Measurements from ENCODE around the gene MRGPRX2. TPM values are rescaled to one million over a fixed set of nuclear protein-coding genes. Genes with fewer than 3 reads are reported as not detected.

MRGPRX2 gene
- total RNA-seq, 1 experiment from 2014 or later: not detected

DNA sequence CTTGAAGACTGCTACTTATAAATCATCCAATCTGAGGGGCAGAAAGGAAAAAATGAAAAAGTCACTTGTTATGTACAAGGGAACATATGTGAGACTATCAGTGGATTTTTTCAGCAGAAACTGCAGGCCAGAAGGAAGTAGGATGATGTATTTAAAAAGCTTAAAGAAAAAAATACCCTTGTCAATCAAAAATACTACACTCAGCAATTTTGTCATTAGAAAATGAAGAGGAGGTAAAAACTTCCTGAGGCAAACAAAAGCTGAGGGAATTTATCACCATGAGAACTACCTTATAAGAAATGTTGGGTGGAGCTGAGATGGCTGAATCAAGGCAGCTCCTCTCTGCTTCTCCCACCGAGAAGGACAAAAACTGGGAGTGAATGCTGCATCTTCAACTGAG, 21.1 kb downstream of the MRGPRX2 start:
- H3K4me1 ChIP-seq (ENCODE audit: low read length): no peaks in the 10 kb centered on the region
- no peaks in the 10 kb centered on the region for H3K27me3 ChIP-seq (ENCODE audit: low read length)
- H3K79me2 ChIP-seq (ENCODE audit: low read length): no peaks in the 10 kb centered on the region
- H3K4me2 ChIP-seq (ENCODE audit: low read depth, low read length, poor library complexity, severe bottlenecking): no peak overlapping the region
- no peaks in the 10 kb centered on the region for H3K36me3 ChIP-seq (ENCODE audit: insufficient read depth, low read length)
- no peak overlapping the region for H3K9ac ChIP-seq (ENCODE audit: low read length)
- DNase-seq: no peak
- H3K9me3 ChIP-seq (ENCODE audit: low read length): no peaks in the 10 kb centered on the region
- H4K20me1 ChIP-seq (ENCODE audit: insufficient read depth, low read depth, low read length): no peaks in the 10 kb centered on the region
- no peak overlapping the region for H3K27ac ChIP-seq (ENCODE audit: low read length)
- H3K4me3 ChIP-seq (ENCODE audit: low read length): no peak overlapping the region
- no peaks in the 10 kb centered on the region for H3K9me2 ChIP-seq (replicated peaks; ENCODE audit: insufficient read depth, low read length)
- H2AFZ ChIP-seq (ENCODE audit: low read length): no peak overlapping the region

DNA sequence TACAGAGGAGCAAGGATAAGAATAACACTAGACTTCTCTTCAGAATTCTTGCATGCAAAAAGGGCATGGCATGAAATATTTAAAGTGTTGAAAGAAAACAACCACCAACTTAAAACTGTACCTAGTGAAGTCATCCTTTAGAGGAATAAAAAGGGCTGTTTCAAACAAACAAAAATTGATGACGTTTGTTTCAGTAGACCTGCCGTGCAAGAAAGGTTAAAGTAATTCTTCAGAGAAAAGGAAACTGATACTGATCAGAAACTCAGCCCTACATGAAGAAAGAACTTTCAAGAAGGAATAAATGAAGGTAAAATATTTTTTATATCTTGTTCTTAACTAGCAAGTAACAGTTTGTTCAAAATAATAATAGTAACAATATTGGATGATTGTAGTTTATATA, 27.5 kb downstream of the MRGPRX2 start:
- Histone ChIP-seq H3K36me3 (ENCODE audit: insufficient read depth, low read length) (no peaks in the 10 kb centered on the region), H3K27ac (ENCODE audit: low read length) (no peak overlapping the region), H4K20me1 (ENCODE audit: insufficient read depth, low read depth, low read length) (no peaks in the 10 kb centered on the region), H3K9me2 (replicated peaks; ENCODE audit: insufficient read depth, low read length) (no peaks in the 10 kb centered on the region), H3K27me3 (ENCODE audit: low read length) (no peaks in the 10 kb centered on the region), H3K9ac (ENCODE audit: low read length) (no peak overlapping the region), H3K9me3 (ENCODE audit: low read length) (no peaks in the 10 kb centered on the region), H2AFZ (ENCODE audit: low read length) (no peak overlapping the region), H3K4me1 (ENCODE audit: low read length) (no peaks in the 10 kb centered on the region), H3K4me3 (ENCODE audit: low read length) (no peak overlapping the region), H3K4me2 (ENCODE audit: low read depth, low read length, poor library complexity, severe bottlenecking) (no peak overlapping the region), H3K79me2 (ENCODE audit: low read length) (no peaks in the 10 kb centered on the region)
- no peak for DNase-seq

DNA sequence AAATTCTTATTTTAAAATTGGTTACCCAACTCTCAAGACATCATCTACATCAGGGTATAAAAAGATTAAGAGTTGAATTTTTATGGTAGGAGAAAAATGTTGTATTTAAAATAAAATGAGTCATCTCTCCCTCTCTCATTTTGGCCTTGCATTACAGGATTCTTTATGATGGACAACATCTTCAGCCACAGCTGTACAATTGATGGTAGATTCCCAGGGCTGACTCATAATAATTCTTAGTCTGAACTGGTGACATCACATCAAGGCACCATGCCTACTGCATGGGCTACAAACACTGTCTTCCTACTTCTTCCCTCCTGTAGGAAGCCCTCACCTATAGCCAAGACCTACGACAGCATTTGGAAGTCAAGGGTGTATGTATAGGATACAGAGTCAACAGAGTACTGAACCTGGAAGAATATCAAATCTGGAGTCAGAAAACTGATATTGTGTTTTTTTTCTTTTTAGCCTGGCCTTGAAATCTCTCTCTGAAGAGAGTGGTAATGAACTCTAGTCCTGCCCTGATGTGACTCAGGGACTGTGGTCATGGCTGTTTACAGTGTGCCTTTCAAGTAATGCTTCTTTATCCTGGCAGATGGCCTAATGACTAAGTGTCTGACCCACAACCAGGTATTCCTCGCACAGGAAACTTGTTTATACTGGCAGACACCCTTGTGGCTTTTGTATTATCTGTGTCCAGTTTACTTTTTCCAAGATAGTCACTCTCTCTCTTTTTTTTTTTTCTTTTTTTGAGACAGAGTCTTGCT, 32.5 kb downstream of the MRGPRX2 start:
- no peaks in the 10 kb centered on the region for H3K9me3 ChIP-seq (ENCODE audit: low read length)
- H3K27me3 ChIP-seq (ENCODE audit: low read length): no peaks in the 10 kb centered on the region
- no peak overlapping the region for H2AFZ ChIP-seq (ENCODE audit: low read length)
- no peaks in the 10 kb centered on the region for H3K79me2 ChIP-seq (ENCODE audit: low read length)
- H3K4me3 ChIP-seq (ENCODE audit: low read length): no peak overlapping the region
- H3K4me1 ChIP-seq (ENCODE audit: low read length): no peaks in the 10 kb centered on the region
- no peaks in the 10 kb centered on the region for H3K36me3 ChIP-seq (ENCODE audit: insufficient read depth, low read length)
- no peak overlapping the region for H3K9ac ChIP-seq (ENCODE audit: low read length)
- H3K9me2 ChIP-seq (replicated peaks; ENCODE audit: insufficient read depth, low read length): no peaks in the 10 kb centered on the region
- no peak overlapping the region for H3K4me2 ChIP-seq (ENCODE audit: low read depth, low read length, poor library complexity, severe bottlenecking)
- H4K20me1 ChIP-seq (ENCODE audit: insufficient read depth, low read depth, low read length): no peaks in the 10 kb centered on the region
- DNase-seq: no peak
- no peak overlapping the region for H3K27ac ChIP-seq (ENCODE audit: low read length)

DNA sequence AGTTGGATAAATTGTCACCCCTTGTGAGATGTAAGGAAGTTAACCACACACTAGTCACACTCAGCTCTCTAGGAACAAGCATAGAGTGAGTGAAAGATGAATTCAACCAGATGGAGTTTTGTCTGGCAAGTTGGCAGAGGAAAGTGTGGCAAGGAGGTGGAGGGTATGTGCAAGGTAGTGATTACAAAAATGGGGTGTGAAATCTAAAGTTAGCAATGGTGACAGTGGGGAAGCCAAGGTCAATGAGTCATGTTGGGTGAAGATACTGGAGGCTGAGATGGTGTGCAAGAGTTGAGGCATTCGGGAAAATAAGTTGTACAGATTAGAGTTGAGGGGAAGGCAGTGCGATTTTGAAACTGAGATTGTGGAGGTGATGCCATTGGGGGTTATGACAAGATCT, 33.7 kb downstream of the MRGPRX2 start:
- Histone ChIP-seq H3K27ac (ENCODE audit: low read length) (no peak overlapping the region), H3K9me2 (replicated peaks; ENCODE audit: insufficient read depth, low read length) (no peaks in the 10 kb centered on the region), H3K9ac (ENCODE audit: low read length) (no peak overlapping the region), H3K36me3 (ENCODE audit: insufficient read depth, low read length) (no peaks in the 10 kb centered on the region), H3K27me3 (ENCODE audit: low read length) (no peaks in the 10 kb centered on the region), H3K4me3 (ENCODE audit: low read length) (no peak overlapping the region), H3K9me3 (ENCODE audit: low read length) (no peaks in the 10 kb centered on the region), H3K4me2 (ENCODE audit: low read depth, low read length, poor library complexity, severe bottlenecking) (no peak overlapping the region), H2AFZ (ENCODE audit: low read length) (no peak overlapping the region), H3K4me1 (ENCODE audit: low read length) (no peaks in the 10 kb centered on the region), H3K79me2 (ENCODE audit: low read length) (no peaks in the 10 kb centered on the region), H4K20me1 (ENCODE audit: insufficient read depth, low read depth, low read length) (no peaks in the 10 kb centered on the region)
- DNase-seq: no peak

DNA sequence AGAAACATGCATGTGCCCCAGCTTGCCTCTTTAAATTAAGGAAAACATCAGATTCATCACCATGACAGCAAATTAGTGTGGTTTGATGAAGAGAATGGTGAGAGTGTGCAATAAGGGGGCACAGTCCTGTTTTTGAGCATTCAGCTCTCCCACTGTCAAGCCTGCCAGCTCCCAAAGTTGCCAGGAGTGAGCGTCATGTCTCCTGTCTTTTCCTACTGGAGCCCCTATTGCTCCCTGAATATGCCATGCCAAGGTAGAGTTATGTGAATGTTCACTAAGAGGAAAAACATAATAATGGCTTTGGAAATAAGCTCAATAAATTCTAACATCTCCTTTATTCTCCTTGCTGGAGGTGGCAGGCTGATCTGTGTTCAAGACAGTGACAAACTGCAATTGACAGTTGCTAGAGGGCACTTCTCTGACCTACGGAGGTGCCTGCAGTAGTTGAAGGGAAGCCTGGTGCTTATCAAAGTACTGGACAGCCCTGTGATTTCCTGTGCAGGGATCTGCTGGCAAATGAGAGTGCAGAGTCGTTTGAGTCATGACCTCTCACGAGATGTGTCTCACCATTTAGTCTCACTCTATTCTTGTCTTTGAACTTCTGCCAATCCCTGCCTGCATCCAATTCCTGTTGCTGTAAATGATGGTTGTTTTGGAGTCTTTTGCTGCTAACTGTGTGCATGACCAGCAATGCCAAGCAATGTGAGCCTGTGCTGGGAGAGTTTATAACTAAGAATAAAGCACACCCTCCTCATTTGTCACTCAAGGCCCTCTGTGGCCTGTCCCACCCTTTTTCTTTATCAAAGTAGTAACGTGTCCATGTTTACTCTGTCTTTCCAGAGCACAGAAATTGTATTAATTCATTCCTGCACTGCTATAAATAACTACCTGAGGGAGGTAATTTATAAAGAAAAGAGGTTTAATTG, 34.8 kb downstream of the MRGPRX2 start:
- no peaks in the 10 kb centered on the region for H3K9me2 ChIP-seq (replicated peaks; ENCODE audit: insufficient read depth, low read length)
- H3K36me3 ChIP-seq (ENCODE audit: insufficient read depth, low read length): no peaks in the 10 kb centered on the region
- no peaks in the 10 kb centered on the region for H4K20me1 ChIP-seq (ENCODE audit: insufficient read depth, low read depth, low read length)
- H3K4me2 ChIP-seq (ENCODE audit: low read depth, low read length, poor library complexity, severe bottlenecking): no peak overlapping the region
- no peak overlapping the region for H2AFZ ChIP-seq (ENCODE audit: low read length)
- no peak overlapping the region for H3K9ac ChIP-seq (ENCODE audit: low read length)
- no peak overlapping the region for H3K27ac ChIP-seq (ENCODE audit: low read length)
- H3K4me1 ChIP-seq (ENCODE audit: low read length): no peaks in the 10 kb centered on the region
- DNase-seq: no peak
- no peaks in the 10 kb centered on the region for H3K9me3 ChIP-seq (ENCODE audit: low read length)
- no peaks in the 10 kb centered on the region for H3K79me2 ChIP-seq (ENCODE audit: low read length)
- no peaks in the 10 kb centered on the region for H3K27me3 ChIP-seq (ENCODE audit: low read length)
- H3K4me3 ChIP-seq (ENCODE audit: low read length): no peak overlapping the region

DNA sequence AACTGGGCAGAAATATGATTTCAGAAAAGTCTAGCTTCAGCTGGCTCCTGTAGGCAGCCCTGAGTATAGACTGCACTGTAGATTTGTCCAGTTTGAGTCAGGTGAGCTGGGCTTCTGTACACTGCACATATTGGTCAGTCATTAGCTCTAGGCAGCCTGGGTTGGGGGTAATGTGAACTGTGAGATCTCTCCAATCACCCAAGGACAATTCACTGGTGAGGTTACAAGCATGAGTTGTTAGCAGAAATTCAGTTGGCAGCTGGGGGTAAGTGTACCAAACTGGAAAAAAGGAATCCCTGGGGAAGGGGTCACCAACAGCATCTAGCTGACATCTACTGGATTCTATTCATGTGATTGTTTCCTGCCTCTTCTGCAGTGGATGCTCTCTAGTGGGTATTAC, 39.7 kb downstream of the MRGPRX2 start:
- Histone ChIP-seq H3K4me3 (ENCODE audit: low read length) (no peak overlapping the region), H3K4me1 (ENCODE audit: low read length) (no peaks in the 10 kb centered on the region), H3K9me3 (ENCODE audit: low read length) (no peaks in the 10 kb centered on the region)

DNA sequence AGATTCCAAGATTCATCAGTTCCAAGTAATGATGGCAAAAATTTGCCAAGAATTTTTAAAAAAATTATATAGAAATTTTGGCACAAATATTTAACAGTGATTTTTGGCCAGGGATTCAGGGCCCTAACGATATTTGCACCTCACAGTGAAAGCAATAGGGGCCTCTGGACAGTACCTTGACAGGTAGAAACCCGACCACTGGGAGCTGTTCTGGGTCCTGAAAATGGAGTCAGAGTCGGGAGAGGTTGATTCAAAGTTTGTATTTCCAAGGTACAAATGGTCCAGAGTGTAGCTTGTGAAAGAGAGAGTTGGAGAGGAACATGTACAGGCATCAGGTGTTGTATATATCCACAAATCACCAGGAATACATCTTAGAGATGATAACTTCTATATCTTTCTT, 41.6 kb downstream of the MRGPRX2 start:
- Histone ChIP-seq H3K27ac (ENCODE audit: low read length) (no peak overlapping the region), H3K4me3 (ENCODE audit: low read length) (no peak overlapping the region), H3K9ac (ENCODE audit: low read length) (no peak overlapping the region)

More for the DNA sequence above, 39.7 kb downstream of the MRGPRX2 start:
- H3K79me2 ChIP-seq (ENCODE audit: low read length): no peaks in the 10 kb centered on the region
- no peak overlapping the region for H3K27ac ChIP-seq (ENCODE audit: low read length)
- no peak overlapping the region for H3K4me2 ChIP-seq (ENCODE audit: low read depth, low read length, poor library complexity, severe bottlenecking)
- H3K36me3 ChIP-seq (ENCODE audit: insufficient read depth, low read length): no peaks in the 10 kb centered on the region
- no peak for DNase-seq
- no peak overlapping the region for H3K9ac ChIP-seq (ENCODE audit: low read length)
- no peak overlapping the region for H2AFZ ChIP-seq (ENCODE audit: low read length)
- no peaks in the 10 kb centered on the region for H3K9me2 ChIP-seq (replicated peaks; ENCODE audit: insufficient read depth, low read length)
- no peaks in the 10 kb centered on the region for H4K20me1 ChIP-seq (ENCODE audit: insufficient read depth, low read depth, low read length)
- no peaks in the 10 kb centered on the region for H3K27me3 ChIP-seq (ENCODE audit: low read length)

DNA sequence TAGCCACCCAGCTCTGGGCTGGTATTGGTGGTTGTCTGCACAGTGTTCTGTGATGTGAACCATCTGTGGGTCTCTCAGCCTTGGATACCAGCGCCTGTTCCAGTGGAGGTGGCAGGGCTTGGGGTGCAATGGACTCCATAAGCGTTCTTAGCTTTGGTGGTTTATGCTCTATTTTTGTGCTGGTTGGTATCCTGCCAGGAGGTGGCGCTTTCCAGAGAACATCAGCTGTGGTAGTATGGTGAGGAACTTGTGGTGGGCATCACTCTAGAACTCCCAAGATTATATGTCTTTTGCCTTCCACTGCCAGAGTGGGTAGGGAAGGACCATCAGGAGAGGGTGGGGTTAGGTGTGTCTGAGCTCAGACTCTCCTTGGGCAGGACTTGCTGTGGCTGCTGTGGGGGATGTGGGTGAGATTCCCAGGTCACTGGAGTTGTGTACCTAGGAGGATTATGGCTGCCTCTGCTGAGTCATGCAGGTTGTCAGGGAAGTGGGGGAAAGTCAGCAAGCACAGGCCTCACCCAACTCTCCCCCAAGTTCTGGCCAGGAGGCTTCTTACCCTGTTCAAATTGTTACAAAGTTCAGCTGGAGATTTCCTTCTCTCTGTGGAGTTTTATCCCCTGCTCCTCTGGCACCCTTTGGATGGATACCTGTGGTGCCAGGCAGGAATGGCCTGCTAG, 47.2 kb downstream of the MRGPRX2 start:
- no peaks in the 10 kb centered on the region for H3K27me3 ChIP-seq (ENCODE audit: low read length)
- no peak overlapping the region for H3K9ac ChIP-seq (ENCODE audit: low read length)
- no peaks in the 10 kb centered on the region for H3K79me2 ChIP-seq (ENCODE audit: low read length)
- no peak overlapping the region for H3K4me3 ChIP-seq (ENCODE audit: low read length)
- H3K9me2 ChIP-seq (replicated peaks; ENCODE audit: insufficient read depth, low read length): no peaks in the 10 kb centered on the region
- H3K4me2 ChIP-seq (ENCODE audit: low read depth, low read length, poor library complexity, severe bottlenecking): no peak overlapping the region
- no peak overlapping the region for H2AFZ ChIP-seq (ENCODE audit: low read length)
- peak; percentile 66 for DNase-seq
- H3K4me1 ChIP-seq (ENCODE audit: low read length): no peaks in the 10 kb centered on the region
- H3K36me3 ChIP-seq (ENCODE audit: insufficient read depth, low read length): no peaks in the 10 kb centered on the region
- no peak overlapping the region for H3K27ac ChIP-seq (ENCODE audit: low read length)
- H3K9me3 ChIP-seq (ENCODE audit: low read length): no peaks in the 10 kb centered on the region
- no peaks in the 10 kb centered on the region for H4K20me1 ChIP-seq (ENCODE audit: insufficient read depth, low read depth, low read length)

More for the DNA sequence above, 41.6 kb downstream of the MRGPRX2 start:
- H3K4me1 ChIP-seq (ENCODE audit: low read length): no peaks in the 10 kb centered on the region
- no peaks in the 10 kb centered on the region for H3K27me3 ChIP-seq (ENCODE audit: low read length)
- H3K9me2 ChIP-seq (replicated peaks; ENCODE audit: insufficient read depth, low read length): no peaks in the 10 kb centered on the region
- no peaks in the 10 kb centered on the region for H3K36me3 ChIP-seq (ENCODE audit: insufficient read depth, low read length)
- no peaks in the 10 kb centered on the region for H3K9me3 ChIP-seq (ENCODE audit: low read length)
- no peaks in the 10 kb centered on the region for H4K20me1 ChIP-seq (ENCODE audit: insufficient read depth, low read depth, low read length)
- no peak overlapping the region for H3K4me2 ChIP-seq (ENCODE audit: low read depth, low read length, poor library complexity, severe bottlenecking)
- DNase-seq: peak; percentile 44
- H2AFZ ChIP-seq (ENCODE audit: low read length): no peak overlapping the region
- H3K79me2 ChIP-seq (ENCODE audit: low read length): no peaks in the 10 kb centered on the region

Data from Karpas-422 (cell line).